Measurements from ENCODE around the gene TMEM126B.

GRCh38 chr11:85596886-85597285 lies 31.5 kb upstream of the TMEM126B start:
- TF ChIP-seq, protein P1, sequence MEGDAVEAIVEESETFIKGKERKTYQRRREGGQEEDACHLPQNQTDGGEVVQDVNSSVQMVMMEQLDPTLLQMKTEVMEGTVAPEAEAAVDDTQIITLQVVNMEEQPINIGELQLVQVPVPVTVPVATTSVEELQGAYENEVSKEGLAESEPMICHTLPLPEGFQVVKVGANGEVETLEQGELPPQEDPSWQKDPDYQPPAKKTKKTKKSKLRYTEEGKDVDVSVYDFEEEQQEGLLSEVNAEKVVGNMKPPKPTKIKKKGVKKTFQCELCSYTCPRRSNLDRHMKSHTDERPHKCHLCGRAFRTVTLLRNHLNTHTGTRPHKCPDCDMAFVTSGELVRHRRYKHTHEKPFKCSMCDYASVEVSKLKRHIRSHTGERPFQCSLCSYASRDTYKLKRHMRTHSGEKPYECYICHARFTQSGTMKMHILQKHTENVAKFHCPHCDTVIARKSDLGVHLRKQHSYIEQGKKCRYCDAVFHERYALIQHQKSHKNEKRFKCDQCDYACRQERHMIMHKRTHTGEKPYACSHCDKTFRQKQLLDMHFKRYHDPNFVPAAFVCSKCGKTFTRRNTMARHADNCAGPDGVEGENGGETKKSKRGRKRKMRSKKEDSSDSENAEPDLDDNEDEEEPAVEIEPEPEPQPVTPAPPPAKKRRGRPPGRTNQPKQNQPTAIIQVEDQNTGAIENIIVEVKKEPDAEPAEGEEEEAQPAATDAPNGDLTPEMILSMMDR (IDR thresholded peaks at IDR 0.05; ENCODE audit: insufficient read depth, low read depth, low read length) = no peak
- no peak for TF ChIP-seq EZH2 (IDR thresholded peaks at IDR 0.05; ENCODE audit: insufficient read depth, low read length)

All from astrocyte (in vitro differentiated cells and primary cell).